Stimulated activated CD8-positive, alpha-beta memory T cell treated with anti-CD3 and anti-CD28 coated beads, Interleukin-2, amount 100 ng/mL, for 48 hours (primary cell): ENCODE measurements around the gene FYN.

Experiments used
- DNase-seq, 2 donors: peaks; one replicate each; pipeline ENCODE4 v3.0.0-alpha.2; 2020; ENCODE audit warnings: low read depth in 2 of 2

FYN gene

DNA sequence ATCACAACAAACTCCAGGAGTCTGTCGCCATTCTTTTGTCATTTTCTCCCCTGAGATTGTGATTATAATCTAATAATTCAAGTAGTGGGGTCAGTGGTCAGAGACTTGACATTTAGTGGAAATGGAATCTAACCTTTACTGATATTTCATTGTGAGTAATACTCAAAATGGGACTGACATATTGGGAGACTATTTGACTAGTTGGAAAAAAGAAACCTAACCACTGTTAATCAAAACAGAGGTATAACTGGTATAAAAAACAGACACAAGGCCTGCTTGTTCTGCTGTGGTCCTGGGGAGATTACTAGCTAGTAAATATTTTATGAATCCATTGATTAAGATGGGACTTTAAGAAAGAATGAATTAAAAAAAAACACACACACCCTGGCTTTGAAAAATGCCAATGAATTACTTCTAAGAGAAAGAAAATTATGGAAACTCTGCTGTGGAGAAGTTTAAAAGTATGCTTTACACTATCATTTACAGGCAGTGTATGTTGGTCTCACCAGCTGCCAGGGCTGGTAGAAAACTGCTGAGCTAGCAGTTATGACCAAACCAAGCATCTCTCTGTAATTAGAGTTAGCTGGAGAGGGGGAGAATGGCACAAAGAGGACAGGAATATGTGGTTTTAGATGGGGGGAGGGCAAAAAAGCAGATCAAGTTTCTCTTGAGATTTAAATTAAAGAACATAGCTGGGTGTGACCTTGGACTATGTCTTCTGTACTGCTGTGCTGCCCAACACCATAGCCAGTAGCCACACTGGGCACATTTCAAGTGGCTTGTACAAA, 103.7 kb downstream of the FYN start:
- DNase-seq = no peak

GRCh38 chr6:111768431-111768770, 104.9 kb downstream of the FYN start:
- no peak for DNase-seq

GRCh38 chr6:111767752-111768430, 105.4 kb downstream of the FYN start:
- no peak for DNase-seq

- no peak for DNase-seq
These were observed 106.9 kb downstream of the FYN start for GRCh38 chr6:111766201-111766857.

- DNase-seq = no peak
These were observed 107.5 kb downstream of the FYN start for GRCh38 chr6:111765763-111766162.

- DNase-seq = peak in 1 of 2 donors; percentile 47
These were observed 108.7 kb downstream of the FYN start for GRCh38 chr6:111764238-111765175.

GRCh38 chr6:111763381-111763780, 109.9 kb downstream of the FYN start:
- DNase-seq = no peak

DNA sequence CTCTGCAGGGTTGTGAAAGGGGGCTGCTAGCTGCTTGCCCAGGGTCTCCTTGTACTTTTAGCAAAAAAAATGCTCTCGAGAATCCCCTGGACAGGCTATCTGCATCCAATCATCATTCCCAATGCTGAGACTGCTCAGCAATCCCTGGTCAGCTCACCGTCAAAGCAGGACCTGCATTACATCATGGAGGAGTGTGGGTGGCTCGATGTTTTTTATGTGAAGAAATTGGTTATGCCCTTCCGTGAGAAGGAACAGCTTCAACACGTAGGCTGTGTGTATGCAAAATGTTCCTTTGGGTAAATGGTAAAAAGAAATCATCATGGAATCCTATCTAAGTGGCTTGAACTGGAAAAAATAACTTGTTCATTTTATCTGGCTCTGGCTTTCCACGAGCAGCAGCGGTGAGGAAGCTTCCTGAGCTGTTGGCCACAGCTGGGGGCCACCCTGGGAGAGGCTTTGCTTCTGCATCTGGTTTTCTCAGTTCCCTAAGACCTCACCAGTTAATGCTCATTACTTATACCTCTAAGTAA, 111.4 kb downstream of the FYN start:
- no peak for DNase-seq

- DNase-seq = no peak
These were observed 112.0 kb downstream of the FYN start for GRCh38 chr6:111761212-111761611.

DNA sequence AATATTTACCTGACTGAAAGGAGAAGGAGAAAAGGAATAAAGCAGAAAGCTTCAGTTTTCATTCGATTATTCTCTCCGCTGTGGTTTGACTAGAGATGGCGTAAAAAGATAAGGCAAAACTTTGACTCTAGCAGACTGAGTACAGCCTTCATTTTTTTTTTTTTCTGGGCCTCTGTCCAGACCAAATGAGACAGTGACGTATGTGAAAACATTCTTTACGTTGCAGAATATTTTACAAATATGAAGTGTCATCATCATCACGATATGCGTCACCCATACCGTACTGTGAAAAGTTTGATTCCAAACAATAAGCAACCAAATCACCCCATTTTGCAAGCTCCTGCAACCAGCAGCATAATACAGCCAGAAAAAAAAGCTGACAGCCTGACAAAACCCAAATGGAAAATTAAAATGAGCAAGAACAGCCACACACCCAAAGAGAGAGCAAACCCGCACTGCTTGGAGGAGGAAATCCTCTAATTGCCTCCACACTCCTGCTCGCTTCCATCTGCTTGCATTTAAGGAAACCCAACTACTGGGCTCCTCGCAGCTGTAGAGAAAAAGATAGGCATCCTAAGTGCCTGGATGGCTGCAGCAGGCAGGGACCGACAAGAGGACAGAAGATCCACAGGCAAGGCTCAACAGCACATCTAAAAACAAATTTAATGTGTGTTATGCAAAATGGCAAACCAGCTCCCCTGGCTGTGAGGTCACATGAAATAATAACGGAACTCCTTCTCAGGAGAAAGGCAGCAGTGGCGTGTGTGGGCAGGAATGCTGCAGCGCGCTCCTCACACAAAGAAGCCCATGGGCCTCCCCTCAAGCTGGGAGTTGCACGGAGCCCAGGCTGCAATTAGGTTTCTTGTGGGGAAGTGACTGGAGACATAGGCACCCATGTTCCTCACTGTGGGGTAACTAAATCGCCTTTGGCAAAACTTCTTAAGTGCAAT, 113.1 kb downstream of the FYN start:
- no peak for DNase-seq

DNA sequence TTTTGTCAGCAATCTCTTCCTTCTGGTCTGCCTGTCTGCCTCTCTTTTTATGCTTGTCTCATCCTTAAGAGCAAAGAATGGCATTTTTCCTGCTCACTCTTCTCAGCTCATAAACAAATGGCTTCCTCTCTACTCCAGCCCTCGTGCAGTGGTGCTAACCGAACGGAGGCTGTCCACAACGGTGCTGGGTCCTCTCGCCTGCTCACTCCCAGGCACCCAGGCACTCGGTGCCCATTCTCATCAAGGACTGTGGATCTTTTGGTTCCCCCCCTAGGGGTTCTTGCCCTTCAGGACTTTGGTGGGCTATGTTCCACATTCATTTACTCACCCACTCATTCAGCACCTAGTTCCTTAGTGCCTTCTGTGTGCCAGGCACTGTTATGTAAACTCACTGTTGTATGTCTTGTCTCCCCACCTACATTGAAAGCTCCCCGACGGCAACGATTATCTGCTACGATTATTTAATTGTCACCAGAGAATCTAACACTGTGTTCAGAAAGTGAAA, 113.9 kb downstream of the FYN start:
- no peak for DNase-seq

GRCh38 chr6:111758608-111759329, 114.5 kb downstream of the FYN start:
- DNase-seq = no peak

- no peak for DNase-seq
These were observed 115.9 kb downstream of the FYN start for GRCh38 chr6:111757342-111757741.

DNA sequence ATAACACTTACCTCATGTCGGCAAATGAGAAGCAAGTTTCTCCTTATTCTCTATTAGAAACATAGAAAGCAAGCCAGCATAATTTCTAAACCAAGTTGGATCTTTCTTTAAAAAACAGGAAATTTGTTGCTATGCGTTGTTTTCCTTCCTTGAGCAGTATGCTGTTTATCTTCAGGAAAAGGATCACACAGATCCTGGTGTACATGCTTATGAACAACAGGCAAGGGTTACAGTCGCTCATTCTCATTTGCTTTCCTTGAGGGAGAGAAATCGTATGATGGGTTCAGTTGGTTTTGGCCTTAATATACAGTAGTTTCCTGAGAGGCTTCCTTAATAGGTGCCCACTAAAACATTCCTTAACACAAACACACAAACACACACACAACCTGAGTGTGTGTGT, 118.8 kb downstream of the FYN start:
- DNase-seq = no peak

DNA sequence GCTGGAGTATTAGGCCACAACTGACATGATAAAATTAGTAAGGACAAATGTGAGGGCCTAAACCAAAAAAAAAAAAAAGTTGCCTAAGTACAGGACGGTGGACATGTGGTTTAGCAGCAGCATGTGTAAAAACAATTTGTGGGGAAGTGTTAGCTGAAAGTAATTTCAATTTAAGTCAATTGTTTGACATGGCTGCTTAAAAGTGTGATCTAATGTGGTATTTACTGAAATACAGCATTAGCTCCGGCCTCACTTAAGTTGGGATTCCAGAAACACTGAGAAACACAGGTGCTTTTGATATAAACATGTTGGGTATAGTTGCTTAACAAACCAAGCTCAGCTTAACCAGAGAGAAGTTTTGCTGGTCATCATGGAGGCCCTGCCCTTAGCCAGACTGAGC, 119.7 kb downstream of the FYN start:
- no peak for DNase-seq

- no peak for DNase-seq
These were observed 120.8 kb downstream of the FYN start for GRCh38 chr6:111752476-111752875.

DNA sequence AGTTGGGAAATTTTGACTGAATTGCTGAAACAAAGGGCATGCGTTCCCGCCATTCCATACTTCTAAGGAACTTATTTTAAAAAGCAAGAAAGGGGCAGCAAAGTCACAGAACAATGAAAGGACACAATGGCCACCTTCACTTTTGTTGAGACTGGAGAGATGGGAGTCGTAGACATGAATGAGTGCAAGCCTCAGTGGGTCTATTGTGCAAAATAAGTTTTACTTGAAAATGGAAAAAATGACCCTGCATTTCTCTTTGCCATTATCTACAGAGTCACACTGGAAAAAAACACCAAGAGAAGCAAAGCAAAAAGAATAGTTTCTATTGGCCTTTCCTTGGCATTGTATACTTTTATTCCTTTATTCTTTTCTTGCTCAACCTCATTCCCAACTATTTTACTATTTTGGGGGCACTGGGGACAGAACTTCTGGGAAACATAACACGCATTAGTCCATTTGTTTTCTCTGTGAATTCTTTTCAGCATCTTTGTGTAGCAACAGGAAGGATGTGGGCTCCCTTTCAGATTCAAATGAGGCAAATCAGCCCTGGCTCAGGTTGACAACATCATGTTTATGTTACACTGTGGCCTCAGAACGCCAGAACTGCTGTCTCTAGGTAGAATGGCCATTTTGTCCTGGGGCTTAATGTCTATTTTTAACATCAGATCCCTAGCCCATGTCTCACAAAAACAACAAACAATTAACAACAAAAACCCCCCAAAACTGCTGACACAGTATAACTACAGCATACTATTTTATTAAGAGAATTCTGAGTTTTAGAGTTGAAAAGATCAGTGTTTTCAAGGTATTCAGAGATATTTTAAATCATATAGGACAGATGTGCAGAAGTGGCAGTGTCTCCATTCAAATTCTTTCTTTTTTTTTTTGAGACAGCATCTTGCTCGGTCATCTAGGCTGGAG, 122.2 kb downstream of the FYN start:
- no peak for DNase-seq

GRCh38 chr6:111750153-111750552, 123.1 kb downstream of the FYN start:
- DNase-seq = no peak
